Muscle of leg (tissue), 11 donors: Measurements from ENCODE around the gene EXOC3. TPM values are rescaled to one million over a fixed set of nuclear protein-coding genes. Genes with fewer than 3 reads are reported as not detected.

Source experiments
- DNase-seq: peaks from one replicate; pipeline ENCODE4 v3.0.0; 2013
- H3K27ac ChIP-seq: one replicate; pipeline ENCODE4 v1.5.1; 2013; ENCODE audit warnings: mild to moderate bottlenecking, low read length, control low read depth
- H3K27me3 ChIP-seq: one replicate; pipeline ENCODE4 v1.6.1; 2013; ENCODE audit warnings: low read length; ENCODE audit not compliant: control insufficient read depth, insufficient read depth
- H3K36me3 ChIP-seq: one replicate; pipeline ENCODE4 v1.6.1; 2013; ENCODE audit warnings: low read length; ENCODE audit not compliant: control insufficient read depth, insufficient read depth
- H3K4me1 ChIP-seq: one replicate; pipeline ENCODE4 v1.6.1; 2013; ENCODE audit warnings: low read length; ENCODE audit not compliant: control insufficient read depth, insufficient read depth
- H3K4me3 ChIP-seq: one replicate; pipeline ENCODE4 v1.5.1; 2013; ENCODE audit warnings: low read length, control low read depth
- H3K9me3 ChIP-seq: replicated peaks from 2 replicates; pipeline ENCODE4 v1.6.1; 2013; ENCODE audit warnings: low read depth, low read length; ENCODE audit not compliant: control insufficient read depth
- WGBS: methylation state at CpG from one replicate; pipeline ENCODE4 v1.1.5; 2013; ENCODE audit warnings: missing lambda C conversion rate; ENCODE audit not compliant: insufficient coverage; 5-methylcytosine and 5-hydroxymethylcytosine counted together
- polyA plus RNA-seq, 8 donors: library from polyadenylated mRNA; unstranded; fragments of 120-200 nt; gene quantifications; one replicate each; pipeline versions ENCODE4 v1.2.1 to v1.2.3, GENCODE V29; 2013; ENCODE audit warnings: inconsistent platforms in 1 of 8, low replicate concordance in 1 of 8; ENCODE audit not compliant: insufficient read length in 8 of 8, insufficient read depth in 1 of 8
- total RNA-seq: library from RNA; stranded (reverse); fragments of 120-200 nt; gene quantifications from one replicate; pipeline ENCODE4 v1.2.4, GENCODE V29; 2013

EXOC3 gene
- total and polyA plus RNA-seq, 9 donors: 28.0 to 44.8 (median 35.9) TPM

- Histone ChIP-seq H3K36me3 (peaks cover 76% of the 10 kb centered on the region), H3K27ac (no peak overlapping the region), H3K4me3 (no peak overlapping the region), H3K27me3 (no peaks in the 10 kb centered on the region), H3K4me1 (no peaks in the 10 kb centered on the region), H3K9me3 (peaks cover 2% of the 10 kb centered on the region)
- WGBS: 90% methylated on average over 15 of the region's 19 CpGs
- DNase-seq: no peak
Observed at GRCh38 chr5:457195-457961, 14.4 kb downstream of the EXOC3 start.

- no peak for DNase-seq
- Histone ChIP-seq H3K4me1 (no peaks in the 10 kb centered on the region), H3K4me3 (no peak overlapping the region), H3K27me3 (no peaks in the 10 kb centered on the region), H3K9me3 (no peaks in the 10 kb centered on the region), H3K36me3 (peaks cover 69% of the 10 kb centered on the region), H3K27ac (no peak overlapping the region)
- WGBS: 89% methylated on average over 7 of the region's 17 CpGs
Observed at GRCh38 chr5:458547-459353, 15.8 kb downstream of the EXOC3 start.

- Histone ChIP-seq H3K4me3 (no peak overlapping the region), H3K27ac (no peak overlapping the region), H3K4me1 (no peaks in the 10 kb centered on the region), H3K27me3 (no peaks in the 10 kb centered on the region), H3K36me3 (peaks cover 72% of the 10 kb centered on the region), H3K9me3 (no peaks in the 10 kb centered on the region)
- DNase-seq: no peak
- WGBS: 95% methylated on average over 13 of the region's 24 CpGs
Observed at GRCh38 chr5:459562-460272, 16.7 kb downstream of the EXOC3 start.

GRCh38 chr5:460273-460625 lies 17.3 kb downstream of the EXOC3 start:
- WGBS: 97% methylated on average over 8 of the region's 8 CpGs
- peaks cover 73% of the 10 kb centered on the region for H3K36me3 ChIP-seq

GRCh38 chr5:462051-462481 lies 19.1 kb downstream of the EXOC3 start:
- Histone ChIP-seq H3K27ac (no peak overlapping the region), H3K9me3 (no peaks in the 10 kb centered on the region), H3K4me1 (no peaks in the 10 kb centered on the region), H3K27me3 (no peaks in the 10 kb centered on the region), H3K4me3 (no peak overlapping the region), H3K36me3 (peaks cover 81% of the 10 kb centered on the region)
- DNase-seq: no peak
- 92% methylated on average over 16 of the region's 24 CpGs for WGBS

More at GRCh38 chr5:460273-460625, 17.3 kb downstream of the EXOC3 start:
- Histone ChIP-seq H3K4me1 (no peaks in the 10 kb centered on the region), H3K4me3 (no peak overlapping the region), H3K9me3 (no peaks in the 10 kb centered on the region), H3K27me3 (no peaks in the 10 kb centered on the region), H3K27ac (no peak overlapping the region)
- DNase-seq: no peak

GRCh38 chr5:463301-463700 lies 20.3 kb downstream of the EXOC3 start:
- 90% methylated on average over 2 of the region's 7 CpGs for WGBS
- Histone ChIP-seq H3K27me3 (no peaks in the 10 kb centered on the region), H3K4me3 (no peak overlapping the region), H3K9me3 (no peaks in the 10 kb centered on the region), H3K36me3 (peaks cover 73% of the 10 kb centered on the region), H3K4me1 (no peaks in the 10 kb centered on the region), H3K27ac (no peak overlapping the region)
- DNase-seq: no peak

GRCh38 chr5:463952-464351 lies 21.0 kb downstream of the EXOC3 start:
- H3K36me3 ChIP-seq: peaks cover 70% of the 10 kb centered on the region
- no peak overlapping the region for H3K4me3 ChIP-seq
- H3K4me1 ChIP-seq: no peaks in the 10 kb centered on the region
- H3K27me3 ChIP-seq: no peaks in the 10 kb centered on the region
- 77% methylated on average over 11 of the region's 18 CpGs for WGBS
- DNase-seq: no peak
- H3K27ac ChIP-seq: no peak overlapping the region
- no peaks in the 10 kb centered on the region for H3K9me3 ChIP-seq

- no peak for DNase-seq
- H3K4me3 ChIP-seq: no peak overlapping the region
- 90% methylated on average over 19 of the region's 19 CpGs for WGBS
- no peaks in the 10 kb centered on the region for H3K27me3 ChIP-seq
- no peak overlapping the region for H3K27ac ChIP-seq
- peaks cover 71% of the 10 kb centered on the region for H3K36me3 ChIP-seq
- no peaks in the 10 kb centered on the region for H3K4me1 ChIP-seq
- H3K9me3 ChIP-seq: no peaks in the 10 kb centered on the region
Observed at GRCh38 chr5:464446-464842, 21.5 kb downstream of the EXOC3 start.

GRCh38 chr5:464843-465590 lies 22.0 kb downstream of the EXOC3 start:
- peaks cover 70% of the 10 kb centered on the region for H3K36me3 ChIP-seq
- WGBS: 97% methylated on average over 54 of the region's 63 CpGs

More at GRCh38 chr5:464843-465590, 22.0 kb downstream of the EXOC3 start:
- Histone ChIP-seq H3K4me3 (no peak overlapping the region), H3K27me3 (no peaks in the 10 kb centered on the region), H3K27ac (no peak overlapping the region), H3K4me1 (no peaks in the 10 kb centered on the region), H3K9me3 (no peaks in the 10 kb centered on the region)
- DNase-seq: no peak
